G401.6 (cell line): Measurements from ENCODE around the gene GIT2.
"Not testable (repeated sequence)": the region's sequence is repeated elsewhere in the genome, so short reads cannot be mapped to it uniquely, and the experiment has no call there.

ENCODE experiments used
- FAIRE-seq: peaks from 2 replicates; lab custom pipeline; 2012; peaks lifted over from hg19 to GRCh38; lab: Jason Lieb, UNC

Gene GIT2

GRCh38 chr12:109946505-109946904 is 49.7 kb downstream of the GIT2 start:
- no peak for FAIRE-seq

DNA sequence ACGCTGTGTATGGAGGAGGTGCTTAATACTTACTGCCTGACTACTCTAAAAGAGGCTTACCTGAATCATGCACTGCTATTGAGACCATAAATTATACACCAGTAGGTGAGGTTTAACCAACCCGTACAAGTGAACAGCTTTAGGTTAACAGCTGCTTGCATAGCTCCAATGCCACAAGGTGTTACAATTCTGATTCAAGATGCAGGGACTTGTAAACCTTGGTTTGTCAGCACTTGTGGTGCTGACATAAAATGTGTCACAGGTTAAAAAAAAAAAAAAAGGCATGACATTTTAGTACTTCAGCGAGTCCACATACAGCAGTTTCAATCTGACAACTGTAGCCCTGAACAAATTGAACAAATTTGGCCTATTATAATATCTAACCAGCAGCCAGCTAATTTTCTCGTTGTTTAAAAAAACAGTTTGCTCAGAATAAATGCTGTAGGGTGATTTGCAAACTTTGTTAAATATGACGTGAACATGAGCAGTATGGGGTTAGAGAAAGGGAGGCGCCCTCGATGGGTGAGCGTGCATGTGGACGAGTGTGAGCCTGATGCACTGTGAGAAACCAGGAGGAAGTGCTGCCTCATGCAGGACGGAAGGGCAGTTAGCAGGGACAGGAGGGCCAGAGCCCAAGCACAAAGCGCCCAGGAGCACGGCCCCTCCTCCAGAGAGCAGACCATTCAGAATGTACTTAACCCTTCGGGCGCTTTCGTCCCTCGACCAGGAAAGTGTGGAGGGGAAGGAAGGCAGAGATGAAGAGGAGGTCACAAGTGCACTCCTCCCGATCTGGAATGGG is 51.4 kb downstream of the GIT2 start:
- FAIRE-seq, result no peak

DNA sequence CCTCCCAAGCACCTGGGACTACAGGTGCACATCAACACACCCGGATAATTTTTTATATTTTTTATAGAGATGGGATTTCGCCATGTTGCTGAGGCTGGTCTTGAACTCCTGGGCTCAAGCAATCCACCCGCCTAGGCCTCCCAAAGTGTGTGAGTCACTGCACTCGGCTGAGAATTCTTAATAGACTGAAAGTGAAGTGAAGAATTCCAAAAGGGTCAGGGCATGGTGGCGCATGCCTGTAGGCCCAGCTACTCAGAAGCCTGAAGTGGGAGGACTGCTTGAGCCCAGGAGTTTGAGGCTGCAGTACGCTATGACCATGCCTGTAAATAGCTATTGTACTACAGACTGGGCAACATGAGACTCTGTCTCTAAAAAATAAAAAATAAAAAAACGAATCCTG is 52.4 kb downstream of the GIT2 start:
- FAIRE-seq, result no peak

DNA sequence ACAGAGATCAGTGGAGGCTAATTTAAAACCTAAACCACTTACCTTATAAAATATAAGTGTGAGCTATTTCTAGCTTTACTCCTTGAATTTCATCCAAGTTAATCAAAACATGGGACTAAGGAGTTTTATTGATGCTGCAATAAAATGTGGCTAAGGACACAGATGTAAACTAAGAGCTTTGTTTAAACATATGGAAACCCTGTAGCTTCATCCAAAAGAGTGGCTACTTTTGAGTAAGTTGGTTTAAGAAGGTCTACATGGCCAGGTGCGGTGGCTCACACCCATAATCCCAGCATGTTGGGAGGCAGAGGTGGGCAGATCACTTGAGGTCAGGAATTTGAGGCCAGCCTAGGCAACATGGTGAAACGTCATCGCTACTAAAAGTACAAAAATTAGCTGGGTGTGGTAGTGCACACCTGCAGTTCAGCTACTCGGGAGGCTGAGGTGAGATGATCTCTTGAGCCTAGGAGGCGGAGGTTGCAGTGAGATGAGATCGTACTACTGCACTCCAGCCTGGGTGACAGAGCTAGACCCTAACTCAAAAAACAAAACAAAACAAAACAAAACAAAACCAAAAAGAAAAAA is 55.7 kb downstream of the GIT2 start:
- FAIRE-seq, result no peak

DNA sequence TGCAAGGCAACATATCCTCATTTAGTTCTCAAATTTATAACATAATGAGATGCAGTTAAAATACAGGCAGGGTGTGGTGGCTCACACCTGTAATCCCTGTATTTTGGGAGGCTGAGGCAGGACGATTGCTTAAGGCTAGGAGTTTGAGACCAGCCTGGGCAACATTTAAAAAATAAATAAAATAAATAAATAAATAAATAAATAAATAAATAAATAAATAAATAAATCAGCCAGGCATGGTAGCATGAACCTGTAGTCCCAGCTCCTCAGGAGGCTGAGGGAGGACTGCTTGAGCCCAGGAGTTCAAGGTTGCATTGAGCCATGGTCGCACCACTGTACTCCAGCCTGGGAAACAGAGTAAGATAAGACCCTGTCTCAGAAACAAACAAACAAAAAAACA is 56.7 kb downstream of the GIT2 start:
- no peak for FAIRE-seq

- no peak for FAIRE-seq
These were observed 57.2 kb downstream of the GIT2 start for GRCh38 chr12:109938947-109939346.

- no peak for FAIRE-seq
These were observed 58.8 kb downstream of the GIT2 start for GRCh38 chr12:109937371-109937770.

DNA sequence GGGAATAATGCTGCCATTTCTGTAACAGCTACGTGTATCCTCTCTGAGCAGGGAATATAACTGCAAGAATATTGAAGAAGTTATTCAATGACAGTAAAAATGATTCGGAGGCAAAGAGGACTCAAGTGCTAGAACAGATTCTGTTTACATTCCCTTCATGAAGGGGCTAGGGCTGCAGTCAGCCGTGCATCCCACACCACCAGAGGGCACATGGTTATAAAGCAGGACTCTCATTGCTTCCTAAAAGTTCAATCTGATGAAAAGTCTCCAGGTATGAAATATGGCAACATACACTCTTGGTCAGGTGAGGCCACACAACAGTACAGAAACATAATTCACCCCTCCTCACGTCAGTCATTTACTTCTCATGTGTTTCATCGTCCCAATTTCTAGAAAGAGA is 62.1 kb downstream of the GIT2 start:
- FAIRE-seq, result no peak

DNA sequence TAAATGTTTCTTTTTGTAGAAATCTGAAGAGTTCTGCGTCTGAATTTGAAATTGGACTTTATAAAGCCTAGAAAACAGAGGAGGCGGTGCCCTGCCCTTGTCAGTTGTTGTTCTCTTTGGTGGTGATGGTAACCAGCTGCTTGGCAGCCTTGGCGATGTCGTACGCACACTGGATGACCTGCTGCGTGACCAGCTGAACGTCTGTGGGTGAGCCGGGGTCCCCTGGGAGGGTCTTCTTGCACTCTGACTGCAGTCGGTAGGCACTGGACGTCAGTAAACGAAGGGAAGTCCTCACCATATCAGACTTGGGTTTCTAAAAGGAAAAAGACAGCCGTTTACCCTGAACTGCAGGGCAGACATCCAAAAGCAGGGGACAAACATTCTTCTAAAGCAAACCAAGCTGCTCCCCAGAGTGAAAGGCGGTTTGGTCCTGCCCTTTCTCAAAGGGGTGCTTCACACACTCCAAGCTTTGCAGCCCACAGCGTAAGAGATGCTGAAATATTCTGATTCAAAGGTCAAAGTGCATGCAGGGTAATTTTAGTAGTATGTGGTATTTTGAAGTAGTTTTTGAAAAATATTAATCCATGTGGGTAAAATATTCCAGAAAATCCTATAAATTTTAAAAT is 63.2 kb downstream of the GIT2 start:
- no peak for FAIRE-seq

- no peak for FAIRE-seq
These were observed 65.0 kb downstream of the GIT2 start for GRCh38 chr12:109931143-109931542.

- no peak for FAIRE-seq
These were observed 66.0 kb downstream of the GIT2 start for GRCh38 chr12:109930028-109930800.

DNA sequence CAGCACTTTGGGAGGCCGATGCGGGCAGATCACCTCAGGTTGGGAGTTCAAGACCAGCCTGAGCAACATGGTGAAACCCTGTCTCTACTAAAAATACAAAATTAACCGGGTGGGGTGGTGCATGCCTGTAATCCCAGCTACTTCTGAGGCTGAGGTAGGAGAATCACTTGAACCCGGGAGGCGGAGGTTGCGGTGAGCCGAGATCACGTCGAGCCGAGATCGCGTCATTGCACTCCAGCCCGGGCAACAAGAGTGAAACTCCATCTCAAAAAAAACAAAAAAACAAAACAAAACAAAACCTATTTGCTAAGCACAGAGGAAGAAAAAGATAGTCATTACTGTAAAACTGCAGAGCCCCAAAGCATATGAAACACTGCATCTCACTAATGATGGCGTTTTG is 66.8 kb downstream of the GIT2 start:
- FAIRE-seq, result not testable (repeated sequence)

GRCh38 chr12:109928058-109928656 is 68.0 kb downstream of the GIT2 start:
- no peak for FAIRE-seq

GRCh38 chr12:109927622-109928021 is 68.5 kb downstream of the GIT2 start:
- no peak for FAIRE-seq

DNA sequence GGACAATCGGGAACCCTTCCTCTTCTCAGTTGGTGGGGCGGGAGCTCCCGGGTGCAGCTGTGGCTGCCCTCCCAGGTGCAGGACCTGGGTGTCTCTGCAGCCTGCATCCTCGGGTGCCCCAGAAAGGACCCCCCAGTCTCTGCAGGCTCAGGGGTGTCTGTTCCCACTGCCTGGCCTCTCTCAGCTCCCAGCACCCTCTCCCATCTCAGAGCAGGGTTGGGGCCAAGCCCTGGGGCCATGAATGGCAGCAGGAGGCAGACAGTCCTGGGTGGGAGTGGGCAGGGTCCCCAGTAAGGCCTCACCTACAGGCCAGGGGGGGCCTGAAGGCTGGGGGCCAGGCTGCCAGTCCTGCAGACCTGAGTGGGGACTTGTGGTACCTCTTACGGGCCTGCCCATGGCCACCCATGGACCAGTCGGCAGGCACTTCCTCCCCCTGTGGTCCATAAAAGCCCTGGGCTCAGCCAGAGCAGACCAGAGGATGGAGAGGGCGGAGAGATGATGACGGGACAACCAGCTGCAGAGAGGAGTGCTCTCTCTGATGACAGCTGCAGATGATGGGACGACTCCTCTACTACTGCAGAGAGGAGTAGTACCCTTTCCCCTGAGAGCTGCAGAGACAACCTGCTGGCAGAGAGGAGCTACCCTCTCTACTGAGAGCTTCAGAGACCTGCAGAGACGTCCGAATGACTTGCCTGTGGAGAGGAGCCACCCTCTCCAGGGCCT is 69.5 kb downstream of the GIT2 start:
- FAIRE-seq, result no peak

GRCh38 chr12:109926016-109926415 is 70.2 kb downstream of the GIT2 start:
- no peak for FAIRE-seq

DNA sequence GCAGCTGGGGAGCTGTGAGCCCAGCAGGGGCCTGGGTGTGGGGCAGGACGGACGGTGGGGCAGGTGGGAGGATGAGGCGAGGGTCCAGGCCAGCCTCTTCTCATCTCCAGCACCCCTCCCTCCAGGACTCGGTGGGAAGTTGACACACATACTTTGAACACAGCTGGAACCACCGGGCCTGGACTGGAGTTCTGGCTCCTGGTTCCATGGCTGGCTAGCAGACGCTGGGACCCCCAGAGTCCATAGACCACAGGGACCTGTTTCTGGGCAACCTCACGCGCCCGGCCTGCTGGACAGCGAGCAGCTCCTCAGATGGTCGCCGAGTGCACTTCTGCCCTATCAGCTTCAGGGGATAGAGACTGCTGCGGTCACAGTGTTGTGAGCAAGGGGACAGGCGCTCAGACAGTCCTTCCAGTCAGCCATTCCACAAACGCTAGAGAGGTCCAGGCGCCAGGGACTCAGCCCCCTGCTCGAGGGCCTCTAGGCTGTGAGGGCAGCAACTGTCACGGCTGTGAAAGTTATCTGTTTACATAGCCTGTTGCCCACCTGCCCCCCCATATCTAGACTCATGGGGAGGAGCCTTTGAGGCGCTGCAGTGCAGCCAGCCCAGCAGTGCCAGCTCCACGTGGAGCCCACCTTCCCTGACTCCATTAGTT is 70.9 kb downstream of the GIT2 start:
- FAIRE-seq, result no peak

DNA sequence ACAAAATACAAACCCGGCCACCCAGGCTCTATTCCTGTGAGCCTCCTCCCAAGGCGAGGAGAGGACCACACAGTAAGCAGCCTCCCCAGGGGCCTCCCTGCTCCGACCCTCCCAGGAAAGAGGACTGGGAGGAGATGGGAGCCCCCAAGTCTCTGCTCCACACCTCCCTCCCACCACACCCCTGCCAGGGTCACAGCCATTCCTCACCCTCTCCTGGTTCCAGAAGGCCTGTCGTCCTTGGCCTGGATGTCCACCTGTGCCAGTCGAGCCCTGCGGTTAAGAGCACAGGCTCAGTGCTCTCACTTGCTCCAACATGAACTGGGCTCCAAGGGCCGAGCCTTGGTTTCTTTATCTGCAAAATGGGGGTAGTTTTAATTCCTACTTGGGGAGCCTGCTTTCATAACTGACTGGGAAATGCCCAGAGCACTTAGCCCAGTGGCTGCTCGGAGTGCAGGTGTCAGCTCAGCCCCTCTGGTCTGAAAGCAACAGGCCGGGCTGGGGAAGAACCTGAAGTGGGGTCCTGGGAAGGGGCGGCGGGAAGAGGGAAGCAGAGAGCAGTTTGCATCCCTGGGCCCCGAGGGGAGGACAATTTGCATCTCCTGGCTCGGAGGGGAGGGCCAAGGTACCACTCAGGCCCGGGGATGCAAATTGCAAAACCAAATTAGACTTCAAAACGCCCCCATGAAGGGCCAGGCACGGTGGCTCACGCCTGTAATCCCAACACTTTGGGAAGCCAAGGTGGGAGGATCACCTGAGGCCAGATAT is 72.5 kb downstream of the GIT2 start:
- FAIRE-seq, result no peak

- no peak for FAIRE-seq
These were observed 73.1 kb downstream of the GIT2 start for GRCh38 chr12:109923038-109923437.

- no peak for FAIRE-seq
These were observed 74.2 kb downstream of the GIT2 start for GRCh38 chr12:109921982-109922381.
